T47D (cell line): Measurements from ENCODE around the gene PRRX2.

Source experiments
- DNase-seq, 2 experiments: peaks; one replicate each; pipeline versions ENCODE4 v3.0.0 to v3.0.0-alpha.2; 2011 to 2012; ENCODE audit warnings: low read depth in 1 of 2, low spot score in 1 of 2
- JUND ChIP-seq: IDR thresholded peaks from 2 replicates; pipeline ENCODE4 v1.6.1; 2012; ENCODE audit warnings: low read depth
- in situ Hi-C: cut with HindIII; loops from 2 replicates; pipeline ENCODE4 v1.10.0; 2016; ENCODE audit warnings: low sequenced_read_pairs, low pct_unique_long_range_greater_than_20kb

Gene PRRX2

GRCh38 chr9:129640086-129640870 lies 25.2 kb upstream of the PRRX2 start:
- no peak for TF ChIP-seq JUND
- no peak for DNase-seq
- in situ Hi-C loops, result no loop called here

GRCh38 chr9:129640871-129641749 lies 24.3 kb upstream of the PRRX2 start:
- DNase-seq, result no peak
- in situ Hi-C loops, result no loop called here
- no peak for TF ChIP-seq JUND

GRCh38 chr9:129641750-129642585 lies 23.5 kb upstream of the PRRX2 start, which contains the start of gene ASB6:
ASB6 (minus strand) TSS chr9:129642151; CDS start chr9:129641999, 152 bp downstream.
- TF ChIP-seq JUND, result no peak
- peak; percentile 98 to 100 for DNase-seq
- in situ Hi-C loops, result no loop called here

GRCh38 chr9:129643706-129644105 lies 21.7 kb upstream of the PRRX2 start:
- no peak for DNase-seq
- in situ Hi-C loops, result no loop called here
- TF ChIP-seq JUND, result no peak

GRCh38 chr9:129644365-129644764 lies 21.1 kb upstream of the PRRX2 start:
- in situ Hi-C loops, result no loop called here
- no peak for DNase-seq
- TF ChIP-seq JUND, result no peak

GRCh38 chr9:129644902-129645301 lies 20.5 kb upstream of the PRRX2 start:
- in situ Hi-C loops, result no loop called here
- DNase-seq, result no peak

GRCh38 chr9:129646252-129646651 lies 19.2 kb upstream of the PRRX2 start:
- in situ Hi-C loops, result no loop called here
- no peak for DNase-seq
- TF ChIP-seq JUND, result no peak

More at GRCh38 chr9:129644902-129645301, 20.5 kb upstream of the PRRX2 start:
- TF ChIP-seq JUND, result no peak

- no peak for DNase-seq
- in situ Hi-C loops, result no loop called here
Observed at GRCh38 chr9:129646654-129647053, 18.8 kb upstream of the PRRX2 start.

GRCh38 chr9:129647635-129648034 lies 17.8 kb upstream of the PRRX2 start:
- TF ChIP-seq JUND, result no peak
- DNase-seq, result no peak
- in situ Hi-C loops, result no loop called here

More at GRCh38 chr9:129646654-129647053, 18.8 kb upstream of the PRRX2 start:
- TF ChIP-seq JUND, result no peak

GRCh38 chr9:129648092-129648763 lies 17.2 kb upstream of the PRRX2 start:
- no peak for TF ChIP-seq JUND
- DNase-seq, result no peak
- in situ Hi-C loops, result no loop called here

- no peak for DNase-seq
- in situ Hi-C loops, result no loop called here
- no peak for TF ChIP-seq JUND
Observed at GRCh38 chr9:129648764-129649115, 16.7 kb upstream of the PRRX2 start.
